Measurements from ENCODE around the gene MX1. TPM values are rescaled to one million over a fixed set of nuclear protein-coding genes. Genes with fewer than 3 reads are reported as not detected.
A peak's percentile ranks its signal among the peaks of the same experiment; 100 is the strongest.

Gene MX1
- total and polyA plus RNA-seq, 4 donors, result 15.1 to 21.3 (median 18.0) TPM

GRCh38 chr21:41426676-41427404, 801 bp downstream of the MX1 start:
- Histone ChIP-seq H3K27ac (ENCODE audit: low read depth in 1 of 2, low read length in 2 of 2) (no peak overlapping the region), H3K9ac (ENCODE audit: low read depth in 1 of 2, low read length in 2 of 2) (peak overlapping the region in 1 of 2 donors; percentile 49), H3K4me3 (ENCODE audit: low read depth in 1 of 3, low read length in 3 of 3) (peak overlapping the region; percentile 59 to 82 (median 76)), H3K4me1 (ENCODE audit: control insufficient read depth in 4 of 4, insufficient read depth in 4 of 4, low read length in 3 of 4) (peaks cover 0 to 11% (median 8%) of the 10 kb centered on the region in 4 donors), H3K9me3 (ENCODE audit: control insufficient read depth in 4 of 4, low read length in 3 of 4) (no peaks in the 10 kb centered on the region), H3K36me3 (ENCODE audit: control insufficient read depth in 4 of 4, insufficient read depth in 3 of 4, low read depth in 1 of 4, low read length in 3 of 4) (peaks cover 3 to 16% (median 7%) of the 10 kb centered on the region in 4 donors), H3K27me3 (ENCODE audit: control insufficient read depth in 4 of 4, insufficient read depth in 4 of 4, low read length in 3 of 4) (no peaks in the 10 kb centered on the region)
- no peak for TF ChIP-seq EGR1 (IDR thresholded peaks at IDR 0.05; ENCODE audit: low read depth in 2 of 2)
- WGBS, result 31% methylated on average over 41 of the region's 41 CpGs
- peak; percentile 16 for DNase-seq (ENCODE audit: low spot score)

- no peak for DNase-seq (ENCODE audit: low spot score)
- no peak overlapping the region for H3K27ac ChIP-seq (ENCODE audit: low read depth in 1 of 2, low read length in 2 of 2)
- 95% methylated on average over 8 of the region's 8 CpGs for WGBS
- H3K9me3 ChIP-seq (ENCODE audit: control insufficient read depth in 4 of 4, low read length in 3 of 4), result no peaks in the 10 kb centered on the region
- TF ChIP-seq ZBTB33 (IDR thresholded peaks at IDR 0.05) (no peak), FOXA2 (IDR thresholded peaks at IDR 0.05) (no peak), RXRA (IDR thresholded peaks at IDR 0.05) (no peak), ATF3 (IDR thresholded peaks at IDR 0.05) (no peak), REST (IDR thresholded peaks at IDR 0.05) (no peak), HNF4G (IDR thresholded peaks at IDR 0.05) (no peak), NR2F2 (IDR thresholded peaks at IDR 0.05) (no peak)
- TF ChIP-seq, protein P1, sequence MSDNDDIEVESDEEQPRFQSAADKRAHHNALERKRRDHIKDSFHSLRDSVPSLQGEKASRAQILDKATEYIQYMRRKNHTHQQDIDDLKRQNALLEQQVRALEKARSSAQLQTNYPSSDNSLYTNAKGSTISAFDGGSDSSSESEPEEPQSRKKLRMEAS (IDR thresholded peaks at IDR 0.05), result no peak
- H3K9ac ChIP-seq (ENCODE audit: low read depth in 1 of 2, low read length in 2 of 2), result no peak overlapping the region
- H3K27me3 ChIP-seq (ENCODE audit: control insufficient read depth in 4 of 4, insufficient read depth in 4 of 4, low read length in 3 of 4), result no peaks in the 10 kb centered on the region
- H3K36me3 ChIP-seq (ENCODE audit: control insufficient read depth in 4 of 4, insufficient read depth in 3 of 4, low read depth in 1 of 4, low read length in 3 of 4), result peaks cover 3 to 23% (median 13%) of the 10 kb centered on the region in 4 donors
- H3K4me3 ChIP-seq (ENCODE audit: low read depth in 1 of 3, low read length in 3 of 3), result no peak overlapping the region
- H3K4me1 ChIP-seq (ENCODE audit: control insufficient read depth in 4 of 4, insufficient read depth in 4 of 4, low read length in 3 of 4), result peaks cover 0 to 11% (median 8%) of the 10 kb centered on the region in 4 donors
Observed at GRCh38 chr21:41427556-41427955, 1.5 kb downstream of the MX1 start.

- no peaks in the 10 kb centered on the region for H3K27me3 ChIP-seq (ENCODE audit: control insufficient read depth in 4 of 4, insufficient read depth in 4 of 4, low read length in 3 of 4)
- DNase-seq (ENCODE audit: low spot score), result peak; percentile 17
- peaks cover 0 to 12% (median 9%) of the 10 kb centered on the region in 4 donors for H3K4me1 ChIP-seq (ENCODE audit: control insufficient read depth in 4 of 4, insufficient read depth in 4 of 4, low read length in 3 of 4)
- H3K9me3 ChIP-seq (ENCODE audit: control insufficient read depth in 4 of 4, low read length in 3 of 4), result no peaks in the 10 kb centered on the region
- H3K9ac ChIP-seq (ENCODE audit: low read depth in 1 of 2, low read length in 2 of 2), result peak overlapping the region in 1 of 2 donors; percentile 17
- 96% methylated on average over 8 of the region's 8 CpGs for WGBS
- no peak overlapping the region for H3K4me3 ChIP-seq (ENCODE audit: low read depth in 1 of 3, low read length in 3 of 3)
- H3K36me3 ChIP-seq (ENCODE audit: control insufficient read depth in 4 of 4, insufficient read depth in 3 of 4, low read depth in 1 of 4, low read length in 3 of 4), result peaks cover 7 to 30% (median 20%) of the 10 kb centered on the region in 4 donors
- H3K27ac ChIP-seq (ENCODE audit: low read depth in 1 of 2, low read length in 2 of 2), result no peak overlapping the region
- TF ChIP-seq YY1 (IDR thresholded peaks at IDR 0.05) (no peak), SP1 (IDR thresholded peaks at IDR 0.05) (no peak), FOXA2 (IDR thresholded peaks at IDR 0.05) (no peak), HNF4G (IDR thresholded peaks at IDR 0.05) (no peak), ZBTB33 (IDR thresholded peaks at IDR 0.05) (no peak), NR2F2 (IDR thresholded peaks at IDR 0.05) (no peak), ATF3 (IDR thresholded peaks at IDR 0.05) (no peak), RXRA (IDR thresholded peaks at IDR 0.05) (no peak), HNF4A (conservative IDR thresholded peaks at IDR 0.05) (no peak), REST (IDR thresholded peaks at IDR 0.05) (no peak), EGR1 (IDR thresholded peaks at IDR 0.05; ENCODE audit: low read depth in 2 of 2) (no peak)
Observed at GRCh38 chr21:41428311-41428710, 2.3 kb downstream of the MX1 start.
